ENCODE data around the gene ZC3H12A.

- TF ChIP-seq EP300 (IDR thresholded peaks at IDR 0.05) (no peak), POLR2A (IDR thresholded peaks at IDR 0.05) (no peak), POLR2AphosphoS5 (IDR thresholded peaks at IDR 0.05) (no peak)
- TF ChIP-seq, protein P1, sequence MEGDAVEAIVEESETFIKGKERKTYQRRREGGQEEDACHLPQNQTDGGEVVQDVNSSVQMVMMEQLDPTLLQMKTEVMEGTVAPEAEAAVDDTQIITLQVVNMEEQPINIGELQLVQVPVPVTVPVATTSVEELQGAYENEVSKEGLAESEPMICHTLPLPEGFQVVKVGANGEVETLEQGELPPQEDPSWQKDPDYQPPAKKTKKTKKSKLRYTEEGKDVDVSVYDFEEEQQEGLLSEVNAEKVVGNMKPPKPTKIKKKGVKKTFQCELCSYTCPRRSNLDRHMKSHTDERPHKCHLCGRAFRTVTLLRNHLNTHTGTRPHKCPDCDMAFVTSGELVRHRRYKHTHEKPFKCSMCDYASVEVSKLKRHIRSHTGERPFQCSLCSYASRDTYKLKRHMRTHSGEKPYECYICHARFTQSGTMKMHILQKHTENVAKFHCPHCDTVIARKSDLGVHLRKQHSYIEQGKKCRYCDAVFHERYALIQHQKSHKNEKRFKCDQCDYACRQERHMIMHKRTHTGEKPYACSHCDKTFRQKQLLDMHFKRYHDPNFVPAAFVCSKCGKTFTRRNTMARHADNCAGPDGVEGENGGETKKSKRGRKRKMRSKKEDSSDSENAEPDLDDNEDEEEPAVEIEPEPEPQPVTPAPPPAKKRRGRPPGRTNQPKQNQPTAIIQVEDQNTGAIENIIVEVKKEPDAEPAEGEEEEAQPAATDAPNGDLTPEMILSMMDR (IDR thresholded peaks at IDR 0.05): no peak
Measured at GRCh38 chr1:37441490-37441889, 32.9 kb upstream of the ZC3H12A start.
